Body of pancreas (tissue), 4 donors: ENCODE measurements around the gene DCUN1D1.

ENCODE experiments used
- POLR2A ChIP-seq, 3 donors: fragments of 450-650 bp; IDR thresholded peaks; one replicate each; pipeline ENCODE4 v1.6.1; 2016; ENCODE audit warnings: antibody characterized with exemption in 3 of 3, mild to moderate bottlenecking in 2 of 3
- TF ChIP-seq, protein P1 (sequence below), 7 experiments: fragments of 450-650 bp in 4 of 7; fragments of 200-600 bp in 3 of 7; sonication (generic) in 3 of 7; IDR thresholded peaks; one replicate each; pipeline ENCODE4 v1.5.1; 2016 to 2019; ENCODE audit warnings: antibody characterized with exemption in 7 of 7

DNA sequence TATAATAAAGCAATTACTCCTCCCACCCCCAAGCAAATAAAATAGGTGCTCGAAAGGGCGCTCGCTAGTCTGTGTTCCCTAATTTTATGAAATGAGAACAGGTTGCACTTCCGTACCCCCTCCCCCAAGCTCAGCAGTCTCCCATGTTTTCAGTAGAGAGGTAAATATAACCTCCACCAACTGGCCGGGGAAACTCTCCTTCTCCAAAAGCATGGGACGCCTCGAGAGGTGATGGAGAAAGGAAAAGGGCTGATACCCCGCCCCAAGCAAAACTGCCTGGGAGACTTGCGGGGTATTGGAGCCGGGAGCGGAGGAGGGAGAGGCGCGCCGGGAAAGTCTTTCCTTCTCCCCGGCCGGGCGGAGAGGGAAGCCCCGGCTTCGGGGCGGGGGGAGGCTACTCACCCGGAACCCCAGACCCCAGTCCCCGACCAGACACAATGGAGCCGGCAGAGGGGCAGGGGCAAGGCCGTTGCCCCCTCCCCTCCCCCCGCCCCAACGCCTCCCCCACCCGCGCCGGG is 605 bp downstream of the DCUN1D1 start:
- TF ChIP-seq, protein P1, sequence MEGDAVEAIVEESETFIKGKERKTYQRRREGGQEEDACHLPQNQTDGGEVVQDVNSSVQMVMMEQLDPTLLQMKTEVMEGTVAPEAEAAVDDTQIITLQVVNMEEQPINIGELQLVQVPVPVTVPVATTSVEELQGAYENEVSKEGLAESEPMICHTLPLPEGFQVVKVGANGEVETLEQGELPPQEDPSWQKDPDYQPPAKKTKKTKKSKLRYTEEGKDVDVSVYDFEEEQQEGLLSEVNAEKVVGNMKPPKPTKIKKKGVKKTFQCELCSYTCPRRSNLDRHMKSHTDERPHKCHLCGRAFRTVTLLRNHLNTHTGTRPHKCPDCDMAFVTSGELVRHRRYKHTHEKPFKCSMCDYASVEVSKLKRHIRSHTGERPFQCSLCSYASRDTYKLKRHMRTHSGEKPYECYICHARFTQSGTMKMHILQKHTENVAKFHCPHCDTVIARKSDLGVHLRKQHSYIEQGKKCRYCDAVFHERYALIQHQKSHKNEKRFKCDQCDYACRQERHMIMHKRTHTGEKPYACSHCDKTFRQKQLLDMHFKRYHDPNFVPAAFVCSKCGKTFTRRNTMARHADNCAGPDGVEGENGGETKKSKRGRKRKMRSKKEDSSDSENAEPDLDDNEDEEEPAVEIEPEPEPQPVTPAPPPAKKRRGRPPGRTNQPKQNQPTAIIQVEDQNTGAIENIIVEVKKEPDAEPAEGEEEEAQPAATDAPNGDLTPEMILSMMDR (IDR thresholded peaks at IDR 0.05): no peak
- TF ChIP-seq POLR2A (IDR thresholded peaks at IDR 0.05): no peak
